ENCODE measurements around the gene ATRIP.
"Not testable (repeated sequence)": the region's sequence is repeated elsewhere in the genome, so short reads cannot be mapped to it uniquely, and the experiment has no call there.

The ATRIP gene

DNA sequence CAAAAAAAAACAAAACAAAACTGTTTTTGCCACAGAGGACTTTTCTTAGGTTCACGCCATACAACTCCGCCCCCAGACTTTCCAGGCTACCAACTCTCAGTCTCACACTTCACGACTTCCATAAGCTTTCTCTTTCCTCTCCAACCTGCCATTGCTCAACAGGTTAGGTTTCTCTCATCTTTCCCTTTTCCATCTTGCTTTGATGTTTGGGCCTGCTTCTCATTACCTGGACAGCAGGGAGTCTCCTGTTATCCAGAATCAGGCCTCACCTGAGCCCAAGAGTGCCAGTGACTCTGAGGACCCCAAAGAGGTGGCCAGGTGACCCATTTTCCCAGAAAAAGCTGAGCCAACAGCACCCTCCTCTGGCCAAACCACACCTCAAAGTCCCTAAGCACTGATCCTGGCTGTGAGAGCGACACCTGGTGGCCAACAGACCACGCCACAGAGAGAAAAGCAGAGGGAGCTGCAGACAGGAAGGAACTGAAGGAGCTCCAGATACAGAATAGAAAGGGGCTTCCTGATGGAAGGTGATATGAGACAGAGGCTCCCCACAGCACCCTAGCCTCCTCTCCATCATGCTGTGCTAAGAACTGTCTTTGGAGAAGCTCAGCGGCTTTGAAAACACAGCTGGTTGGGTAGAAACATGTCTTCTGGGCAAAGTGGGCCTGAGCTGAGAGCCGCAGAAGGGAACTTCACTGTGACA is 10.6 kb upstream of the ATRIP start:
- DNase-seq = peak in 49 of 51 donors; percentile 15 to 93 (median 72)

DNA sequence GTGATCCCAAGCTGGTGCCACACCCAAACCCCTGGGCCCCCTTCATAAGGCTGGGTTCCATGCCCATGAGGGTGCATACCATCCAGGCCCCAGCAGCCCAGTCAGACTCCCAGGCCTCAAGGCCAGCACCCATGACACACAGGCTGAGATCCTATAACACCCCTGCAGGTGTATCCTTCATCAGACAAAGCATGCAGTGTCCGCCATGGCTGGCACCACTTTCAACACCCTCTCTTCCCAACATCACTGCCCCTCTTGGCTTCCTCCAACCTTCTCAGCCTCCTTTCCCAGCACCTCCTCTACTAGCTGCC is 10.1 kb upstream of the ATRIP start:
- DNase-seq = no peak

DNA sequence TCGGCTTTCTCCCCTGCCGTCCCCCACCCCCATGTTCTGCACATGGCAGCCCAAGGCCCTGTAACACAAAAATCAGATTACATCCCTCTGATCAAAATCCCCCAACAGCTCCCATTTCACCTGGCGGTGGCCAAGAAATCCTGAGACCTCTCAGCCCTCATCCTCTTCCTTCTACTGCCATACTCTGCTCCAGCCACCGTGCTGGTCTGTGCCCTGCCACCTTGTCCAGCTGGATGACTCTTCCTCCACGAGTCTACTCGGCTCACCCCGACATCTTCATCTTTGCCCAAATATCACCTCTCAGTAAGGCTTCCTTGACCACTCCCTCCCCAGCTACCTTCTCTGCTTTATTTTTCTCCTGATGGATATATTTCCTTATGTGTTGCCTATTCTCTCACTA is 9.7 kb upstream of the ATRIP start:
- no peak for DNase-seq

DNA sequence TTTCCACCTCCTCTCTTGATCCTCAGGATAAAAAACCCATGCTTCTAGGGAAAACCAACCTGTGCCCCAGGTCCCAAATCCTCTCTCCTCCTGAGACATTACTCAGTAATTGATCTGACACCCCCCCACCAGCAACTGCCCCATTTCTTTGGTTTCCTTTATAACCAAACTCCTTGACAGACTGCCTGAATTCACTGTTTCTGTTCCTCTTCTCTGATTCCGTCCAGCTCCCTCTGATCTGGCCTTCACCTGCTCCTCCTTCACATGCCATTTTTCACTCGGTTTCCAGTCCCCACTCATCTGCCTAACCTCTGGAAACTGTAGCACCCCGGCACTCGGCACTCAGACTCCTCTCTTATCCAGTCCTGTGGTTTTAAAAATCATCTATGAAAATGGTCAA is 8.7 kb upstream of the ATRIP start:
- DNase-seq = no peak

DNA sequence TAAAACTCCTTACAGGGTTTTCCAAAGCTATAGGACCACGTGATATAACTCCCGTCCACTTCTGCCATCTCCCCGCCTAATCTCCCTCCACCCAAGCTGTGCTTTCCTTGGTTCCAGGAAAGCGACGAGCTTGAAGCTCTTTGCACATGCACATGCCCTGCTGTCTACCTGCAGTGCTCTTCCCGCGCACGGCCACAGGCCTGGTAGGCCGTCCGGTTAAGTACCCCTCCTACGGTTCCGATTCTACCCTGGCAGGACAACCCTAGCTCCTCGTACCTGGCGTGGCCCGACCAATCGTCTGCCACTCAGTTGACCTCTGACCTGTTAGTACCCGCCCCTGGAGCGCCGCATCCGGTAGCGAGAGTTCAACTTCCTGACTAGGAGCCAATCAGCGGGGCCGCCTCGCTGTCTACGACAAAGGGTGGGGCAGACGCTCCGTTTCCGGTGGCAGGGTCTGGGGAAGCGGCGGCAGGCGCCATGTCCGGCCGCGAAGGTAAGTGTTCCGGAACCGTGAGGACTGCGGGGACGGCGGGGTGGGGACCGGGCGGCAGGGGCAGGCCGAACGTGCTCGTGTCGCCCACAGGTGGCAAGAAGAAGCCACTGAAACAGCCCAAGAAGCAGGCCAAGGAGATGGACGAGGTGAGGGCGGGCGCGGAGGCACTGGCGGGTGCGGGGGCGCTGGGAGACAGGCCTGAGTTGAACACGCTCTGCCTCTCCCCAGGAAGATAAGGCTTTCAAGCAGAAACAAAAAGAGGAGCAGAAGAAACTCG is 6.5 kb upstream of the ATRIP start, which contains the start of the genes CCDC51 and TMA7:
Gene CCDC51, minus strand, starts transcription at position 300 of the 770 bp plus-strand sequence. CDS start 4,991 bp downstream, outside the sequence.
Gene TMA7, plus strand, starts transcription at position 438 of the 770 bp plus-strand sequence. Its CDS starts 40 bp downstream, at position 478.
- DNase-seq = peak; percentile 70 to 99 (median 97)

DNA sequence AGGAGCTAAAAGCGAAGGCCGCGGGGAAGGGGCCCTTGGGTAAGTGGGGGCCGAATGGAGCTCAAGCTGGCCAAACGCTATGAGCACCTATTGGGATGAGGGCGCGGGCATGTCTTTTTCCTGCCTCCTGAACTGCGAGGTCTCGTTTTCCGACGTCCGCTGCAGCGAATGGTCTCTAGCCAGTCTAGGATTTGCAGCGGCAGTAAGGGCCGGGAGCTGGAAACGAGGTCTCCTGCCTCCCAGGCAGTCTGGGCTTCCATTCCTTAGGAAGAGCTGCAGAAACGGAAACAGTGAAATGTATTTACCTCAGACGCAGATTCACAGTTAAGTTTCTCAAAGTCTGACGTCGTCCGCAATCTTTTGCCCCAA is 6.0 kb upstream of the ATRIP start:
- peak in 1 of 51 donors; percentile 56 for DNase-seq

DNA sequence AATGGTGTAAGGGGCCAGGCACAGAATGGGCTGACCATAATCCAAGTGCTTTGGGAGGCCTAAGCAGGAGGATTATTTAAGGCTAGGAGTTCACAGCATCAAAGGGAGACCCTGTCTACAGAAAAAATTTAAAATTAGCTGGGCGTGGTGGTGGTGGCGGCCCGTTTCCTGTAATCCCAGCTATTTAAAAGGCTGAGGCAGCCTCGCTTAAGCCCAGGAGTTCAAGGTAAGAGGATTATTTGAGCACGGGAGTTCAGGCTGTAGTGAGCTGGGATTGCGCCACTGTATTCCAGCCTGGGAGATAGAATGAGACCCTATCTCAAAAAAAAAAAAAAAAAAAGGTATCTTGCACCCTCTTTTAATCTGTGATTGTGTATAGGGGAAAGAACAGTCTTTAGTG is 4.6 kb upstream of the ATRIP start:
- DNase-seq = no peak

DNA sequence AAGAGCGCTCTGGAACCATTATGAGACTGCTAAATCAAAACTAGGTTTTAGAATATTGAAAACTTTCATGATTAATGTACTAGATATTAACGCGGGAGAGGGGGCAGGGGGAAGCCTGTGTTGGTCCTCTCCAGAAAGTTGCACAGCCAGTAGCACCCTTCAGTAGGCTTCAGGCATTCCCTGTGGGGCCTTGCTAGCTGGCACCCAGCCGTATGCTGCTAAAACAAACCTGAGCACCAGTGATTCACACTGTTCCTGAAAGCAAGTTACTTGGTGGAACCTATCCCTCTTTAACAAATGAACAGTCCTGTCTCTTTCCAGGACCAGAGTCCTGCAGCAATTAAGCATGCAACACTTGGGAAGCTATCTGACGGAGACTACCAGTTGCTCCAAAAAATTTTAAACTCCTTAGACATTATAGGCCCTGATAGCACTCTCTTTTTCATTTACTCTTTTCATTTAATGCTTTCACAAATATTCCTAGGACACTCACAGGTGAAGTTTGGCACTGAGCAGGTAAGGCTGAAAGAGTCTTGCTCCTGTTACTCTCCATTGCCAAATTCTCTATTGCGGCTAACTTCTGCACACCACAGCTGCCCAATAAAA is 1.2 kb upstream of the ATRIP start:
- no peak for DNase-seq

DNA sequence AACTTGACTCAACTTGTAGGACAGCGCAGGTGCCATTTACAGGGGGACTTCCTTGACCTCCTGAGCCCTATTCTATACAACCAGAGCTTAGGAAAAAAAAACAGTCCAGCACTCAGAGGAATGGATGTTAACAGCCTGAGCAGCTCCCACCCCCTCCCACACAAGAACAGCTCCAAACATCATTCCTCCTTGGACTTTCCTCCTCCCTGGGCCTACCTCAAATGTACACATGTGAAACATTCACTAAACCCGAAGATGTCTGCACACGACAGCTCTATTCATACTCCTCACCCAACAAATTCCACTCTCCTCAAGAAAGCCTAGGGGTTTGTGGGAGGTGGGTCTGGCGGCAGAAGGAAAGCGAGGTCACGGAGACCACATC is 503 bp upstream of the ATRIP start:
- DNase-seq = no peak

DNA sequence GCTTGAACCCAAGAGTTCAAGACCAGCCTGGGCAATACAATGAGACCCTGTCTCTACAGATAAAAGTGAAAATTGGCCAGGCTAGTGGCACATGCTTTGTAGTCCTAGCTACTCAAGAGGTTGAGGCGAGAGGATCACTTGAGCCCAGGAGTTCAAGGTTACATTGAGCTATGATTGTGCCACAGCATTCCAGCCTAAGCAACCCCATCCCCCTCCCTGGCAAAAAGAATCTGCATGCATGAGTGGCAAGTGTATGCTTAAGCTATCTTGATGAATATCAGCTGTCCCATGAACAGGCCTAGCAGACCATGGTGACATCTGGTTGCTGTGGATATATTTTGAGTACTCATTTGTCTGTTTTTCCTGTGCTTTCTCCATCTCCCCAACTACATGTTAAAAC is 4.7 kb downstream of the ATRIP start:
- DNase-seq = no peak

DNA sequence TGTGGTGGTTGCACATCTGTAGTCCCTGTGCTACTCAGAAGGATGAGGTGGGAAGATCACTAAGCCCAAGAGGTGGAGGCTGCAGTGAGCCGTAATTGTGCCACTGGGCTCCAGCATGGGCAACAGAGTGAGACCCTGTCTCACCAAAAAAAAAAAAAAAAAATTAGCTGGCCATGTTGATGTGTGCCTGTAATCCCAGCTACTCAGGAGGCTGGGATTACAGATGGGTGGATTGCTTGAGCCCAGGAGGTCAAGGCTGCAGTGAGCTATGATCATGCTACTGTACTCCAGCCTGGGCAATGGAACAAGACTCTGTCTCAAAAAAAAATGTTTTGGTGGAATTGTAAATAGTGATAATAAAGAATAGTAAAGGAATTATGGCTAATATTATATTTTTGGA is 9.9 kb downstream of the ATRIP start:
- no peak for DNase-seq

DNA sequence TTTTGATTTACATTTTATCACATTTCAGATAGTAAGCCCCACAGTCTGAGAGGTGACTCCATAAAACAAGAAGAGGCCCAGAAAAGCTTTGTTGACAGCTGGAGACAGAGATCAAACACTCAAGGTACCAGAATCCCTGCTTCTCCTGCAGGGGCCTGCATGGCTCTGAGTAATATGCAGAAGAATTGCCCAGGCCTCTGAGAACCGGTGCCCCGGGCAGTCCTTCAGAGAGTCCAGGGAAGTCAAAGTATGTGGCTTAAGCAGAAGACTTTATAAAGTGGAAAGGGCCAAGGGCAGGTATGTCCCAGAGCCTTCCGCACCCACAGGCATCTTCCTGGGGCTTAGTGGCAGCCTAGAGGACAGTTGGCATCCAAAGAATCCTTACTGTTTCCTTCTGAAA is 12.8 kb downstream of the ATRIP start:
- no peak for DNase-seq

DNA sequence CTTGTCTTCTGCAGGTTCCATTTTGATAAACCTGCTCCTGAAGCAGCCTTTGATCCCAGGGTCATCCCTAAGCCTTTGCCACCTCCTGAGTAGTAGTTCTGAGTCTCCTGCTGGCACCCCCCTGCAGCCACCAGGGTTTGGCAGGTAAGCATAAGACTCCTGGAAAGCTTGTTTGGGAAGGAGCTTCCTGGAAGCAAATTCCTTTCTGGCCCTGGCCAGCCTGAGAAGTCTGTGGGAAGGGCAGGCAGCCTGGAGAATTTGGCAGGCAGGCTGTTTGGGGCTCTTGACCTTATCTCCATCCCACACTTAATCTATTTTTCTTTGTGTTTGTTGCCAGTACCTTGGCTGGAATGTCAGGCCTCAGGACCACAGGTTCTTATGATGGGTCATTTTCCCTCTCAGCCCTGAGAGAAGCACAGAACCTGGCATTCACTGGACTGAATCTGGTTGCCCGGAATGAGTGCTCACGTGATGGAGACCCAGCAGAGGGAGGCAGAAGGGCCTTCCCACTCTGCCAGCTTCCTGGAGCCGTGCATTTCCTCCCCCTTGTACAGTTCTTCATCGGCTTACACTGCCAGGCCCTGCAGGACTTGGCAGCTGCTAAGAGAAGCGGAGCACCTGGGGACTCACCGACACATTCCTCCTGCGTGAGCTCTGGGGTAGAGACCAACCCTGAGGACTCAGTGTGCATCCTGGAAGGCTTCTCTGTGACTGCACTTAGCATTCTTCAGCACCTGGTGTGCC is 13.4 kb downstream of the ATRIP start:
- DNase-seq = no peak

DNA sequence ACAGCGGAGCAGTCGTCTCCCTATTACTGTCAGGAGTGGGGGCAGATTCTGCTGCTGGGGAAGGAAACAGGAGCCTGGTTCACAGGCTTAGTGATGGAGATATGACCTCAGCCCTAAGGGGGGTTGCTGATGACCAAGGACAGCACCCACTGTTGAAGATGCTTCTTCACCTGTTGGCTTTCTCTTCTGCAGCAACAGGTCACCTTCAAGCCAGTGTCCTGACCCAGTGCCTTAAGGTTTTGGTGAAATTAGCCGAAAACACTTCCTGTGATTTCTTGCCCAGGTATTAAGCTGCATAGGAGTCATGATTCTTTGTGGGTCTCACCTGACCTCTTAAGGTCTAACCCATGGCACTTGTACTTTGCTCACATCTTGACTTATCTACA is 14.0 kb downstream of the ATRIP start:
- DNase-seq = no peak

DNA sequence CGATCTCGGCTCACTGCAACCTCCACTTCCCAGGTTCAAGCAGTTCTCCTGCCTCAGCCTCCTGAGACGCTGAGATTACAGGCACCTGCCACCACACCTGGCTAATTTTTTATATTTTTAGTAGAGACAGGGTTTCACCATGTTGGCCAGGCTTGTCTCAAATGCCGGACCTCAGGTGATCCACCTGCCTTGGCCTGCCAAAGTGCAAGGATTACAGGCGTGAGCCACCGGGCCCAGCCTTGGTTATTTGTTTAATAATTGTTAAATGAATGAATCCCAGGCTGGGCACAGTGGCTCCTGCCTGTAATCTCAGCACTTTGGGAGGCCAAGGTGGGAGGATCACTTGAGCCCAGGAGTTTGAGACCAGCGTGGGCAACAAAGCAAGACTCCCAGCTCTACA is 15.2 kb downstream of the ATRIP start:
- DNase-seq = not testable (repeated sequence)

DNA sequence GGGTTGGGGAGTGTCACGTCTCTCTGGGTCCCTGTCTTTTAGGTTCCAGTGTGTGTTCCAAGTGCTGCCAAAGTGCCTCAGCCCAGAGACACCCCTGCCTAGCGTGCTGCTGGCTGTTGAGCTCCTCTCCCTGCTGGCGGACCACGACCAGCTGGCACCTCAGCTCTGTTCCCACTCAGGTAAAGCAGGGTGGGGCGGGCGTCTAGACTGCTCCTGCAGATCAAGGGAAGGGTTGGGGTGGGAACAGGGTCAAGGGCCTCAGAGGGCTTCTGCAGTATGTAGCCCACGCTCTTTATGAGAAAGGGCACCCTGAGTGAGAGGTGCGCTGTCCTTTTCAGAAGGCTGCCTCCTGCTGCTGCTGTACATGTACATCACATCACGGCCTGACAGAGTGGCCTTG is 17.2 kb downstream of the ATRIP start:
- DNase-seq = no peak

DNA sequence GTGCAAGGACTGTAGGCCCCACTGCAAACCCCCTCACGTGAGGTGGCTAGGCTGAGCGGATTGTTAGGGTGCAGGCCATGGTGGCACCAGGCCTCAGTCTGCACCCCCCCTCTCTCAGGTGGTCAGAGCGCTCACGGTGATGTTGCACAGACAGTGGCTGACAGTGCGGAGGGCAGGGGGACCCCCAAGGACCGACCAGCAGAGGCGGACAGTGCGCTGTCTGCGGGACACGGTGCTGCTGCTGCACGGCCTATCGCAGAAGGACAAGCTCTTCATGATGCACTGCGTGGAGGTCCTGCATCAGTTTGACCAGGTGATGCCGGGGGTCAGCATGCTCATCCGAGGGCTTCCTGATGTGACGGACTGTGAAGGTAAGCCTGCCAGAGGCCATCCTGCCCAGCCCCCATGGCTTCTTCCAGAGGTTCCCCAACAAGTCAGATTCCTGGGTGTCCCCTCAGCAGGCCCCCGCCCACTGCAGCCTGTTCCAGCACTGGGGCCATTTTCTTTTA is 18.2 kb downstream of the ATRIP start:
- DNase-seq = peak in 2 of 51 donors; percentile 32 to 42

DNA sequence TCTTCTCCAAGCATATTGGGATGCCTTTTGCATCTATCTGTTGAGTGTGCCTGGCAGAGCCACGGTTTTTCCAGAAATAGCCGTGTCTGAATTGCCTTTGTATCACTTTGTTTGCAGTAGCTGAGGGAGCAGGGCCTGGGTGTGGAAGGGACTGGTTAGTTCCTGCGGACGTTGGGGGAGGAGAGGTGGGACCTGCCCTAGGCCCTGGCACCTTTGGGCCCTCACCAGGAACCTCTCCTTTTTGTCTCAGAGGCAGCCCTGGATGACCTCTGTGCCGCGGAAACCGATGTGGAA is 18.6 kb downstream of the ATRIP start:
- no peak for DNase-seq

DNA sequence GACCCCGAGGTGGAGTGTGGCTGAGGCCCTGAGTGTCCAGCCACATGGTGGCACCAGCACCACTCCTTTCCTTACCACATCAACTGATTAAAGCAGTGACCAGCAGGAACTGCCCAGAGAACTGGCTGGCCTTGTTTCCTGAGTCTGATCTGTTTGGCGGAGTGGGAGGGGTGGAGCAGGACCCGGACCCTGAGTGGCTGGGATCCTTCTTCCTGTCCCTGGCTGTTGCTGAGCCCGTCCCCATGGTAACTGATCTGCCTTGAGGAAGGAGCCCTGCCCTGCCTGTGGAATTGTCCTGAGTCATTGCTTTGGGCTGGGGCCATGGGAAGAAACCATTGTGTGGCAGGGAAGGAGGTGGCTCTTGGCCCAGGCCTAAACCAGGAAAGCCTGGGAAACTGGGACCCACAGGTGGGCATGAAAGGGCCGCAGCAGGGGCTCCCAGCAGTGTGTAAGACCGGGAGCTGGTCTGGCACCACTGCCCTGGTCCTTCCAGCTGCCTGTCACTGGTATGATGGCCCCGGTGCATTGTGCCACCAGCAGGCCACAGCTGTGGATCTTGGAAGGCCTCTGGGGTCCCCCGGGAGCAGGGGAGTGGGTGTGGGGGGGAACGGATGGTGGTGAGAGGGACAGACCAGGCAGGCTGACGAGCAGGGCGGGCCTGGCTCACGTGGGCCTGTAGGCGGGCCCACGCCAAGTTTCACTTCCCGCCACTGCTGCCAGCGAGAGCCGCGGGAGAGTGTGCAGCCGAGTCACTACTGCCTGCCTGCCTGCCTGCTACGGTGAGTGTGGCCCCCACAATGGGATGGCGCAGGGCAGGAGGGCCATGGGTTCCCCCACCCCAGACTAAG is 19.2 kb downstream of the ATRIP start:
- peak; percentile 75 to 99 (median 96) for DNase-seq

DNA sequence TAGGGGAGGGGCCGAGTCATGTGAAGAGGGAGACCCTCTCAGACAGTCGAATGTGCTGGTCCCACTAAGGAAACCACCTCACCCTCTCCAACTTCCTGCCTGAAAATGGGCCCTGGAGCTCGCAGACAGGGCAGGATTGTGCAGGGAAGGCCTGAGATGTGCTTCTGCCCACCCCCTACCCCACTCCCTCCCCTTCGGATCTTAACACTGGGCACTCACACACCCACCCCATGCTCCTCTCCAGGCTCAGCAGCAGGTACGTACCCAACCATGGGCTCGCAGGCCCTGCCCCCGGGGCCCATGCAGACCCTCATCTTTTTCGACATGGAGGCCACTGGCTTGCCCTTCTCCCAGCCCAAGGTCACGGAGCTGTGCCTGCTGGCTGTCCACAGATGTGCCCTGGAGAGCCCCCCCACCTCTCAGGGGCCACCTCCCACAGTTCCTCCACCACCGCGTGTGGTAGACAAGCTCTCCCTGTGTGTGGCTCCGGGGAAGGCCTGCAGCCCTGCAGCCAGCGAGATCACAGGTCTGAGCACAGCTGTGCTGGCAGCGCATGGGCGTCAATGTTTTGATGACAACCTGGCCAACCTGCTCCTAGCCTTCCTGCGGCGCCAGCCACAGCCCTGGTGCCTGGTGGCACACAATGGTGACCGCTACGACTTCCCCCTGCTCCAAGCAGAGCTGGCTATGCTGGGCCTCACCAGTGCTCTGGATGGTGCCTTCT is 20.0 kb downstream of the ATRIP start:
- peak in 9 of 51 donors; percentile 12 to 62 (median 35) for DNase-seq

DNA sequence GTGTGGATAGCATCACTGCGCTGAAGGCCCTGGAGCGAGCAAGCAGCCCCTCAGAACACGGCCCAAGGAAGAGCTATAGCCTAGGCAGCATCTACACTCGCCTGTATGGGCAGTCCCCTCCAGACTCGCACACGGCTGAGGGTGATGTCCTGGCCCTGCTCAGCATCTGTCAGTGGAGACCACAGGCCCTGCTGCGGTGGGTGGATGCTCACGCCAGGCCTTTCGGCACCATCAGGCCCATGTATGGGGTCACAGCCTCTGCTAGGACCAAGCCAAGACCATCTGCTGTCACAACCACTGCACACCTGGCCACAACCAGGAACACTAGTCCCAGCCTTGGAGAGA is 20.5 kb downstream of the ATRIP start:
- DNase-seq = no peak
